HepG2 (cell line): ENCODE results near the gene CUL2. TPM values are rescaled to one million over a fixed set of nuclear protein-coding genes. Genes with fewer than 3 reads are reported as not detected.

ENCODE experiments used
- AHDC1 ChIP-seq: sonication (generic); formaldehyde crosslinking; IDR thresholded peaks from 2 replicates; pipeline ENCODE4 v1.5.1; 2020; ENCODE audit warnings: mild to moderate bottlenecking, missing genetic modification reagents, borderline replicate concordance
- ATF6 ChIP-seq: sonication (generic); formaldehyde crosslinking; conservative IDR thresholded peaks from 2 replicates; pipeline ENCODE4 v1.4.0; 2020; ENCODE audit warnings: missing genetic modification reagents
- MTA3 ChIP-seq: sonication (generic); formaldehyde crosslinking; IDR thresholded peaks from 2 replicates; pipeline ENCODE4 v1.4.0; 2020; ENCODE audit warnings: missing genetic modification reagents
- ZBTB2 ChIP-seq: sonication (generic); formaldehyde crosslinking; IDR thresholded peaks from 2 replicates; pipeline ENCODE4 v1.8.0; 2022; ENCODE audit warnings: low read depth, missing genetic modification reagents
- ZHX2 ChIP-seq, 2 experiments: sonication (generic) in 1 of 2; formaldehyde crosslinking in 1 of 2; IDR thresholded peaks; 2 replicates each; pipeline versions ENCODE4 v1.6.1 to v1.9.0; 2014 to 2022; ENCODE audit warnings: antibody characterized with exemption in 1 of 2, borderline replicate concordance in 1 of 2, inconsistent platforms in 1 of 2, low read depth in 1 of 2, missing genetic modification reagents in 1 of 2
- polyA plus RNA-seq, 8 experiments: library from polyadenylated mRNA; depleted of rRNA in 3 of 8; stranded (reverse) in 7 of 8; unstranded in 1 of 8; fragments of >200 nt; fragmentation: Illumina TruSeq in 4 of 8; extraction: Trizol in 4 of 8; gene quantifications; 2 replicates each; pipeline versions ENCODE4 v1.2.1 to v1.2.3, GENCODE V29; 2011 to 2016; ENCODE audit warnings: low read depth in 4 of 8, missing spikeins in 1 of 8, mixed read lengths in 1 of 8; ENCODE audit not compliant: insufficient read depth in 1 of 8
- total RNA-seq, 5 experiments: library from RNA; depleted of rRNA; stranded (reverse); fragments of >200 nt; fragmentation: Illumina TruSeq; extraction: Trizol; gene quantifications; 2 replicates each; pipeline ENCODE4 v1.2.3, GENCODE V29; 2016; ENCODE audit warnings: low read depth in 1 of 5

CUL2 gene
- total and polyA plus RNA-seq, 2 of the 13 experiments (the other 11 are each of a cell fraction or from before 2014, with no cell fraction given), result 9.6 to 33.1 TPM

- TF ChIP-seq ZHX2 (IDR thresholded peaks at IDR 0.05; ENCODE audit: low read depth), result no peak
- no peak for TF ChIP-seq ZHX2 (CRISPR knock-in tag; IDR thresholded peaks at IDR 0.05; ENCODE audit: borderline replicate concordance)
- TF ChIP-seq ZBTB2 (CRISPR knock-in tag), result no peak
- TF ChIP-seq ATF6 (CRISPR knock-in tag), result no peak
- TF ChIP-seq MTA3, result no peak
- TF ChIP-seq AHDC1 (CRISPR knock-in tag), result no peak
Observed at GRCh38 chr10:35070521-35070920, 19.6 kb downstream of the CUL2 start (continued).
